Measurements from ENCODE around the gene AJUBA. TPM values are rescaled to one million over a fixed set of nuclear protein-coding genes. Genes with fewer than 3 reads are reported as not detected.
A peak's percentile ranks its signal among the peaks of the same experiment; 100 is the strongest.

The AJUBA gene
- total RNA-seq, 1 donor = 0.21 TPM

- Histone ChIP-seq H3K4me3 (ENCODE audit: low read length) (no peak overlapping the region), H3K4me1 (ENCODE audit: insufficient read depth, low read length) (no peaks in the 10 kb centered on the region), H3K27me3 (ENCODE audit: insufficient read depth, low read length) (no peaks in the 10 kb centered on the region), H3K9me3 (ENCODE audit: low read depth, low read length) (no peaks in the 10 kb centered on the region)
Measured at GRCh38 chr14:22995889-22996625, 13.7 kb upstream of the AJUBA start.

- Histone ChIP-seq H3K9me3 (ENCODE audit: low read depth, low read length) (no peaks in the 10 kb centered on the region), H3K27me3 (ENCODE audit: insufficient read depth, low read length) (no peaks in the 10 kb centered on the region), H3K4me3 (ENCODE audit: low read length) (no peak overlapping the region), H3K4me1 (ENCODE audit: insufficient read depth, low read length) (no peaks in the 10 kb centered on the region)
Measured at GRCh38 chr14:22994762-22995275, 12.5 kb upstream of the AJUBA start.

DNA sequence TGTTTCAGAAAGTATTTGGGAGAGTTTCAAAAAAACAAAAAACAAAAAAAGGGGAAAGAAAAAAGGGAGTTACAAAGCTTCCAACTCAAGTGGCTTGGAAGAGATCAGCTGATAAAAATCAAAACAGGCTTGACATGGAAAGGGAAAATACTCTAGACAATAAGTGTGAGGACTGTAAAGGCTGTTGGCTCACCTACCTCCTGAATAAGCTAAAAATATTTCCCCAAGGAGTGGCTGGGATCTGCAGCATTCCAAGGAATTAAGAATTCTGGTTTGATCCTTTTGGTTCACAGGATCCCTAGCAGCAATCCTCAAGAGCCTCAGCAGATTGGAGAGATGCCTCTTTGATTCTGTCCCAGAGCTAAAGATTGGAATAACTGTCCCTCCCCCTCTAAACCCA lies 11.2 kb upstream of the AJUBA start:
- no peaks in the 10 kb centered on the region for H3K4me1 ChIP-seq (ENCODE audit: insufficient read depth, low read length)
- no peaks in the 10 kb centered on the region for H3K27me3 ChIP-seq (ENCODE audit: insufficient read depth, low read length)
- H3K9me3 ChIP-seq (ENCODE audit: low read depth, low read length) = no peaks in the 10 kb centered on the region
- no peak overlapping the region for H3K4me3 ChIP-seq (ENCODE audit: low read length)

- Histone ChIP-seq H3K9me3 (ENCODE audit: low read depth, low read length) (no peaks in the 10 kb centered on the region), H3K4me3 (ENCODE audit: low read length) (no peak overlapping the region), H3K4me1 (ENCODE audit: insufficient read depth, low read length) (no peaks in the 10 kb centered on the region), H3K27me3 (ENCODE audit: insufficient read depth, low read length) (no peaks in the 10 kb centered on the region)
Measured at GRCh38 chr14:22991852-22992251, 9.5 kb upstream of the AJUBA start.

- Histone ChIP-seq H3K4me3 (ENCODE audit: low read length) (no peak overlapping the region), H3K27me3 (ENCODE audit: insufficient read depth, low read length) (no peaks in the 10 kb centered on the region), H3K4me1 (ENCODE audit: insufficient read depth, low read length) (peaks cover 10% of the 10 kb centered on the region), H3K9me3 (ENCODE audit: low read depth, low read length) (no peaks in the 10 kb centered on the region)
Measured at GRCh38 chr14:22987291-22987690, 4.9 kb upstream of the AJUBA start.

- Histone ChIP-seq H3K4me3 (ENCODE audit: low read length) (no peak overlapping the region), H3K27me3 (ENCODE audit: insufficient read depth, low read length) (peaks cover 7% of the 10 kb centered on the region), H3K4me1 (ENCODE audit: insufficient read depth, low read length) (peaks cover 17% of the 10 kb centered on the region), H3K9me3 (ENCODE audit: low read depth, low read length) (no peaks in the 10 kb centered on the region)
Measured at GRCh38 chr14:22986508-22987054, 4.2 kb upstream of the AJUBA start.

GRCh38 chr14:22985894-22986507 lies 3.6 kb upstream of the AJUBA start:
- peaks cover 23% of the 10 kb centered on the region for H3K4me1 ChIP-seq (ENCODE audit: insufficient read depth, low read length)
- peaks cover 13% of the 10 kb centered on the region for H3K27me3 ChIP-seq (ENCODE audit: insufficient read depth, low read length)
- no peak overlapping the region for H3K4me3 ChIP-seq (ENCODE audit: low read length)
- H3K9me3 ChIP-seq (ENCODE audit: low read depth, low read length) = no peaks in the 10 kb centered on the region

DNA sequence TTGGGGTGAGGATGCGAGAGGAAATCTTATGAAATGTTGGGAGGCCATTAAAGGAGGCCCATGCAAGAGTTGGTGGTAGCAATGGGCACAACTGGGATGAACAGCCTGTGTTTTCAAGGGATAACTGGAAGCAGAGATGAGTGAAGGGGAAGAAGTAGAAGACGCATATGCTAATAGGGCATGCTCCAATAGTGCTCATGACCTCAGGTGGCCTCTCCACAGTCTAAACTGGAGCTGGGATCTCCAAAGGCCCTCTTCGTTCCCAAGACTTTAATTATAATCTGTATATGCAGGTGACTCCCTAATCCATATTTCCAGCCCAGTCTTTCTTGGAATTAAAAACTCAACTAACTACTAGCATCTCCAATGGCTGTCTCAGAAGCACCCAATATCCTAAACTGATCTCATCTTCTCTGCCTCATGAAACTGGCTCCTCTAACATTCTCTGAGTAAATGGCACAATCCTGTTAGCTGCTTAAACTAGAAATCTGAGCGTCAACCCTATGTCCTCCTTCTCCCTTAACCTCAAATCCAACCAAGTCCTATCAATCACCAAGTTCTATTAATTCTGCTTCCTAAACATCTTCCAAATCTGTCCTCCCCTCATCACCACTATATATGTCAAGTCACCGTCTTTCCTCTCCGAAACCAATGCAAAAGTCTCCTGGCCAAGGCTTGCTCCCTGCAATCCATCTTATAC lies 2.8 kb upstream of the AJUBA start:
- Histone ChIP-seq H3K4me3 (ENCODE audit: low read length) (no peak overlapping the region), H3K27me3 (ENCODE audit: insufficient read depth, low read length) (peaks cover 18% of the 10 kb centered on the region), H3K4me1 (ENCODE audit: insufficient read depth, low read length) (peaks cover 26% of the 10 kb centered on the region), H3K9me3 (ENCODE audit: low read depth, low read length) (no peaks in the 10 kb centered on the region)

- Histone ChIP-seq H3K9me3 (ENCODE audit: low read depth, low read length) (no peaks in the 10 kb centered on the region), H3K27me3 (ENCODE audit: insufficient read depth, low read length) (peaks cover 25% of the 10 kb centered on the region), H3K4me1 (ENCODE audit: insufficient read depth, low read length) (peaks cover 26% of the 10 kb centered on the region), H3K4me3 (ENCODE audit: low read length) (peak overlapping the region; percentile 52)
Measured at GRCh38 chr14:22981876-22982476, 375 bp downstream of the AJUBA start.

DNA sequence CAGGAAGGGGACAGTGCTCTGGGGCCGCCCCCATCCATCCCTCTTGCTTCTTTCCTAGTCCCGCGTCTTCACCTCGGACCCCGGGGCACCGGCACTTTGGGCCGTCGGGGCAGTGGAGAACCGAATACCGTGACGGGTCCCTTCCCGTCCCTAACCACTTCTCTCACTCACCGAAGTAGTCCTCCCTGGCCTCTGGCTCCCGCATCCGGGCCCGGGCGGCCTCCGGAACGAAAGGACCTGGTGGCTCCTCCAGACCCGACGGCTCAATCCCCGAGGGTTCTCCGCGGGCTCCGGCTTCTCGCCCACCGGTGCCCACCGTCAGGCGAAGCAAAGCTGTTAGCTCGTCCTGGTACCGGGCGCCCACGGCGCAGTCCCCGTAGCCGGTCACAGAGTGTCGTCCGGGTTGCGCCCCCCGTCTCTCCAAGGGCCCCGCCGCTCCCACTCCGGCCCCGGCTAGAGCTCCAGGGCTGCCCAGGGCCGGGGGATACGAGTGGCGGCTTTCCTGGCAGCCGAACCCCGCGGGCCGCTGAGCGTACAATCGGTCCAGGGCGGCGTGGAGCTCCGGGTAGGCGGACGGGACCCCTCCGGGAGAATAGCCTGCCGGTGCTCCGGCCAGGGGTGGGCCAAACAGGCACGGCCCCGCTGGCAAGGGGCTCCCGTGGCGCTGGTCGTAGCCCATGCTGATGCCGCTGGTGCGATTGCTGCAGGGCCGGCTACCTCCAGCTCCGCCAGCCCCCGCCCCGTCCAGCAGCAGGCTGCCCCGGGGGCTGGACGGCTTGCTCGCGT lies 1.1 kb downstream of the AJUBA start:
- Histone ChIP-seq H3K4me3 (ENCODE audit: low read length) (no peak overlapping the region), H3K4me1 (ENCODE audit: insufficient read depth, low read length) (peaks cover 26% of the 10 kb centered on the region), H3K27me3 (ENCODE audit: insufficient read depth, low read length) (peaks cover 25% of the 10 kb centered on the region), H3K9me3 (ENCODE audit: low read depth, low read length) (no peaks in the 10 kb centered on the region)

DNA sequence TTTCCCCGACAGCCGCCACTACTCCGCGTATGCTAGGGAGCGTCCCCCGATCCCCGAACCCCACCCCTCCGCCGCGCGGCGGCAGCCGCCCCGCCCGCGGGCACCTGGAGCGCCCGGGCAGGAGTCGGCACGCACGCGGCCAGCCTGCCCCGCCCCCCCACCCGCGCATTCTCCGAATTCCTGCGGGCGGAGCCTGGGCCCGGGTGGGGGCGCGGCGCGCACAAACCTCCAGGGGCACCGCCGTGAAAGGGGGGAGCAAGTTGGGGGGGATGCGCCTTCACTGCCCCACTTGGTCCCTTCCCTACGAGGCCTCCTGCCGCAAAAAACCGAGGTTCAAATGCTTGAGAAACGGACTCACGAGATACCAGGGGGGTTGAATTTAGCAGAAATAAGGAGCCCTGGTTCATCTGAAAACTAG lies 1.7 kb downstream of the AJUBA start:
- Histone ChIP-seq H3K27me3 (ENCODE audit: insufficient read depth, low read length) (peaks cover 25% of the 10 kb centered on the region), H3K9me3 (ENCODE audit: low read depth, low read length) (no peaks in the 10 kb centered on the region), H3K4me3 (ENCODE audit: low read length) (no peak overlapping the region), H3K4me1 (ENCODE audit: insufficient read depth, low read length) (peaks cover 26% of the 10 kb centered on the region)

- Histone ChIP-seq H3K27me3 (ENCODE audit: insufficient read depth, low read length) (peaks cover 25% of the 10 kb centered on the region), H3K4me1 (ENCODE audit: insufficient read depth, low read length) (peaks cover 26% of the 10 kb centered on the region), H3K4me3 (ENCODE audit: low read length) (no peak overlapping the region), H3K9me3 (ENCODE audit: low read depth, low read length) (no peaks in the 10 kb centered on the region)
Measured at GRCh38 chr14:22979748-22980392, 2.5 kb downstream of the AJUBA start.

GRCh38 chr14:22978981-22979671 lies 3.2 kb downstream of the AJUBA start:
- Histone ChIP-seq H3K4me1 (ENCODE audit: insufficient read depth, low read length) (peaks cover 26% of the 10 kb centered on the region), H3K9me3 (ENCODE audit: low read depth, low read length) (no peaks in the 10 kb centered on the region), H3K4me3 (ENCODE audit: low read length) (no peak overlapping the region), H3K27me3 (ENCODE audit: insufficient read depth, low read length) (peaks cover 25% of the 10 kb centered on the region)

All from mononuclear cell (primary cell).